Ishikawa (cell line): ENCODE results near the gene RPN2.

ENCODE experiments used
- CEBPB ChIP-seq: IDR thresholded peaks from 2 replicates; pipeline ENCODE4 v1.6.1; 2012
- CREB1 ChIP-seq: IDR thresholded peaks from 2 replicates; pipeline ENCODE4 v1.6.1; 2012; ENCODE audit warnings: low read depth
- EGR1 ChIP-seq: IDR thresholded peaks from 2 replicates; pipeline ENCODE4 v1.6.1; 2012
- EP300 ChIP-seq: IDR thresholded peaks from 2 replicates; pipeline ENCODE4 v1.6.1; 2012; ENCODE audit warnings: borderline replicate concordance
- FOXM1 ChIP-seq: IDR thresholded peaks from 2 replicates; pipeline ENCODE4 v1.6.1; 2012; ENCODE audit warnings: low read depth, borderline replicate concordance
- MAX ChIP-seq: IDR thresholded peaks from 2 replicates; pipeline ENCODE4 v1.6.1; 2012
- NFIC ChIP-seq: IDR thresholded peaks from 2 replicates; pipeline ENCODE4 v1.6.1; 2012
- RAD21 ChIP-seq: IDR thresholded peaks from 2 replicates; pipeline ENCODE4 v1.6.1; 2012; ENCODE audit warnings: low read depth
- REST ChIP-seq: IDR thresholded peaks from 2 replicates; pipeline ENCODE4 v1.6.1; 2012; ENCODE audit warnings: low read depth, mild to moderate bottlenecking
- TAF1 ChIP-seq: IDR thresholded peaks from 2 replicates; pipeline ENCODE4 v1.6.1; 2012; ENCODE audit warnings: low read depth, mild to moderate bottlenecking
- TCF12 ChIP-seq: IDR thresholded peaks from 2 replicates; pipeline ENCODE4 v1.6.1; 2012; ENCODE audit warnings: low read depth
- TEAD4 ChIP-seq: IDR thresholded peaks from 2 replicates; pipeline ENCODE4 v1.6.1; 2012
- USF1 ChIP-seq: IDR thresholded peaks from 2 replicates; pipeline ENCODE4 v1.6.1; 2012
- YY1 ChIP-seq: IDR thresholded peaks from 2 replicates; pipeline ENCODE4 v1.6.1; 2012; ENCODE audit warnings: low read depth
- ZBTB7A ChIP-seq: IDR thresholded peaks from 2 replicates; pipeline ENCODE4 v1.6.1; 2012; ENCODE audit warnings: low read depth

Gene RPN2

GRCh38 chr20:37236462-37236861 lies 57.3 kb downstream of the RPN2 start:
- TF ChIP-seq FOXM1 = no peak

GRCh38 chr20:37237656-37238055 lies 58.5 kb downstream of the RPN2 start:
- TF ChIP-seq MAX (no peak), FOXM1 (no peak), TCF12 (no peak), RAD21 (no peak), CREB1 (no peak), TEAD4 (no peak), EP300 (no peak), EGR1 (no peak), CEBPB (no peak), NFIC (no peak), ZBTB7A (no peak), TAF1 (no peak), REST (no peak), YY1 (no peak), USF1 (no peak)

- TF ChIP-seq EP300 (no peak), YY1 (no peak), NFIC (no peak), CREB1 (no peak), ZBTB7A (no peak), MAX (no peak), REST (no peak), FOXM1 (no peak), RAD21 (no peak), EGR1 (no peak), TCF12 (no peak), CEBPB (no peak), TAF1 (no peak), TEAD4 (no peak), USF1 (no peak)
Observed at GRCh38 chr20:37238426-37238825, 59.3 kb downstream of the RPN2 start.

GRCh38 chr20:37238935-37239451 lies 59.9 kb downstream of the RPN2 start:
- no peak for TF ChIP-seq CEBPB
- no peak for TF ChIP-seq TEAD4
- no peak for TF ChIP-seq REST
- TF ChIP-seq ZBTB7A = no peak
- TF ChIP-seq RAD21 = no peak
- no peak for TF ChIP-seq EP300

- TF ChIP-seq CEBPB = no peak
- no peak for TF ChIP-seq USF1
- no peak for TF ChIP-seq RAD21
- TF ChIP-seq TCF12 = no peak
- no peak for TF ChIP-seq ZBTB7A
- no peak for TF ChIP-seq NFIC
- no peak for TF ChIP-seq REST
- TF ChIP-seq TAF1 = no peak
- TF ChIP-seq EGR1 = no peak
- no peak for TF ChIP-seq MAX
- TF ChIP-seq YY1 = no peak
- no peak for TF ChIP-seq EP300
- no peak for TF ChIP-seq FOXM1
- no peak for TF ChIP-seq CREB1
- TF ChIP-seq TEAD4 = no peak
Observed at GRCh38 chr20:37240337-37241067, 61.4 kb downstream of the RPN2 start.
